Nephron progenitor cell (in vitro differentiated cells): Measurements from ENCODE around the gene SSU72.

Experiments used
- DNase-seq: peaks from one replicate; pipeline ENCODE4 v3.0.0; 2021
- H3K27ac Mint-ChIP-seq: 2 replicates; pipeline ENCODE4 v1.8.0; 2021; ENCODE audit warnings: mild to moderate bottlenecking, moderate library complexity, mixed read lengths
- H3K27me3 Mint-ChIP-seq: 2 replicates; pipeline ENCODE4 v1.8.0; 2021; ENCODE audit warnings: mild to moderate bottlenecking, low read depth, mixed read lengths; ENCODE audit not compliant: poor library complexity
- H3K36me3 Mint-ChIP-seq: 2 replicates; pipeline ENCODE4 v1.8.0; 2021; ENCODE audit warnings: low read depth, mixed read lengths
- H3K4me1 Mint-ChIP-seq: 2 replicates; pipeline ENCODE4 v1.8.0; 2021; ENCODE audit warnings: mixed read lengths
- H3K4me3 Mint-ChIP-seq: 2 replicates; pipeline ENCODE4 v1.8.0; 2021; ENCODE audit warnings: mild to moderate bottlenecking, moderate library complexity, mixed read lengths
- H3K9me3 Mint-ChIP-seq: 2 replicates; pipeline ENCODE4 v1.8.0; 2021; ENCODE audit warnings: mild to moderate bottlenecking, moderate library complexity, mixed read lengths
- TF ChIP-seq, protein P1 (sequence below): fragments of 200-600 bp; sonication (generic); IDR thresholded peaks from 2 replicates; pipeline ENCODE4 v1.5.0; 2021; ENCODE audit warnings: antibody characterized with exemption

SSU72 gene

DNA sequence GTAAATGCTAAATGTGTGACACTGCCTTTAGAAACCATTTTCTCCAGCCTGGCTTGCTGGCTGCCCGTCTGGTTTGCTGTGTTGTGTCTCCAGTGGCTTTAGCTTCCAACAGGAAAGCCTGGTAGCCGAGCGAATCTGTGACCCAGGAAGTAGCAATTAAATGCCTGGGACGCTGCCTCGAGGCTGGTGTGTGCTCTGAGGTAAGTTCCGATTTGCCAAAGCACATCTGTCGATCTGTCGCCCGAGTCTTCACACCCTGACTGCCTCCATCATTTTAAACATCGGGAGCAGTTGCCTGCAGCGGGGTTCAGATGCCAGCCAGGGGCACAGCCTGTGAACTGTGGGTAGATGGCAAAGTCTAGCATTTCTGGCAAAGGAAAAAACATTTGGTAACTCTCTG lies 42.9 kb upstream of the SSU72 start:
- no peaks in the 10 kb centered on the region for H3K27me3 Mint-ChIP-seq
- peaks cover 26% of the 10 kb centered on the region for H3K4me1 Mint-ChIP-seq
- peak overlapping the region; percentile 48 for H3K27ac Mint-ChIP-seq
- TF ChIP-seq, protein P1, sequence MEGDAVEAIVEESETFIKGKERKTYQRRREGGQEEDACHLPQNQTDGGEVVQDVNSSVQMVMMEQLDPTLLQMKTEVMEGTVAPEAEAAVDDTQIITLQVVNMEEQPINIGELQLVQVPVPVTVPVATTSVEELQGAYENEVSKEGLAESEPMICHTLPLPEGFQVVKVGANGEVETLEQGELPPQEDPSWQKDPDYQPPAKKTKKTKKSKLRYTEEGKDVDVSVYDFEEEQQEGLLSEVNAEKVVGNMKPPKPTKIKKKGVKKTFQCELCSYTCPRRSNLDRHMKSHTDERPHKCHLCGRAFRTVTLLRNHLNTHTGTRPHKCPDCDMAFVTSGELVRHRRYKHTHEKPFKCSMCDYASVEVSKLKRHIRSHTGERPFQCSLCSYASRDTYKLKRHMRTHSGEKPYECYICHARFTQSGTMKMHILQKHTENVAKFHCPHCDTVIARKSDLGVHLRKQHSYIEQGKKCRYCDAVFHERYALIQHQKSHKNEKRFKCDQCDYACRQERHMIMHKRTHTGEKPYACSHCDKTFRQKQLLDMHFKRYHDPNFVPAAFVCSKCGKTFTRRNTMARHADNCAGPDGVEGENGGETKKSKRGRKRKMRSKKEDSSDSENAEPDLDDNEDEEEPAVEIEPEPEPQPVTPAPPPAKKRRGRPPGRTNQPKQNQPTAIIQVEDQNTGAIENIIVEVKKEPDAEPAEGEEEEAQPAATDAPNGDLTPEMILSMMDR: no peak
- no peaks in the 10 kb centered on the region for H3K36me3 Mint-ChIP-seq
- H3K4me3 Mint-ChIP-seq: peak overlapping the region; percentile 83
- H3K9me3 Mint-ChIP-seq: no peaks in the 10 kb centered on the region
- no peak for DNase-seq

DNA sequence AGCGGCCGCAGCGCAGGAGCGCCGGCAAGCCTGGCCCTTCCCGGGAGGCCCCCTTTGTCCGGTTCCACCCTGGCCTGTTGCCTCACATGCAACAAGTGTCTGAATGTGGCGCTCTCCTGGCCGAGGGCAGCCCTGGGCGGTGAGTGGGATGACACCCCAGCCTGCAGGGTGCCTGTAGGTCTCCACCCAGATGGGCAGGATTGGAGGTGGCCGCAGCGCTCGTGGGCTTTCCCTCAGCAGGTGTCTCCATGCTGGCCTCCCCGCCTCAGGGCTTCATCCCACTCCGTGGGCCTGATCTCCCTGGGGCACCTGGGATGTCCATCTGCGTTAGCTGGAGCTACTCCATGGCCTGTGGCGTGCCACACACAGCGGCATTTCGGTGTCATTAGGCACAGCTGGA lies 42.2 kb upstream of the SSU72 start:
- peak; percentile 9 for DNase-seq
- TF ChIP-seq, protein P1: no peak
- Mint-ChIP-seq H3K4me3 (peak overlapping the region; percentile 83), H3K9me3 (no peaks in the 10 kb centered on the region), H3K27ac (no peak overlapping the region), H3K36me3 (peaks cover 5% of the 10 kb centered on the region), H3K27me3 (no peaks in the 10 kb centered on the region), H3K4me1 (peaks cover 31% of the 10 kb centered on the region)

DNA sequence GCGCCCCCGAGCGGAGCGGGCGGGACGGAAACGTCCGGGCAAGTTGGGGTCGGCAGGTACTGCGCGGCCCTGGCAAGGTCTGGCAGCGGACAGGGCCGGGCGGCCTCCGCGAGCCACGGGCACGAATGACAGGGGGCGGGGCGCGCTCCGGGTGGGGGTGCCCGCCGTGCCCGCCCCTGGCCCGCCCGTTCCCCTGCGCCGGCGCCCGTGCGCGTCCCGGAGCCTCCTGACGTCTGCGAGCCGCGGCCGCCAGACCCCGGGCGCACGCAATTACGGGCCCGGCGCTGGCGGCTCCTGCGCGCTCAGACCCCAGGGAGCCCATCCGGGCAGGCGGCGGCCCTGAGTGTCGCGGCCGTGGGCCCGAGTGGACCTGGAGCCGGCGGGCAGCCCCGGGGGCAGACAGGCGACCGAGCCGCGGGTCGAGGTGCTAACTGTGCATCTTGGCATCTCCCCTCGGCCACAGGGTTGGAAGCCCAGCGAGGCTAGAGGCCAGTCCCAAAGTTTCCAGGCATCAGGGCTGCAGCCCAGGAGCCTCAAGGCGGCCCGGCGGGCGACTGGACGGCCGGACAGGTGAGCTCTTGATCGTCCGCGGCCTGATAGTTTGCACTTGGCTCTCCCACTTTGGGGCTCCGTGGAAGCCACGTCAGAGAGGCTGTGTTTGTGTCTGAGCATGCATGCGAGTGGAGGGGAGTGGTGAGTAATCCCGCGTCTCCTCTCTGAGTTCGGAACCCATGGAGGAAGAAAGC lies 41.6 kb upstream of the SSU72 start:
- peak; percentile 70 for DNase-seq
- TF ChIP-seq, protein P1: no peak
- Mint-ChIP-seq H3K9me3 (no peaks in the 10 kb centered on the region), H3K36me3 (peaks cover 5% of the 10 kb centered on the region), H3K4me1 (peaks cover 32% of the 10 kb centered on the region), H3K4me3 (peak overlapping the region; percentile 83), H3K27me3 (no peaks in the 10 kb centered on the region), H3K27ac (no peak overlapping the region)

DNA sequence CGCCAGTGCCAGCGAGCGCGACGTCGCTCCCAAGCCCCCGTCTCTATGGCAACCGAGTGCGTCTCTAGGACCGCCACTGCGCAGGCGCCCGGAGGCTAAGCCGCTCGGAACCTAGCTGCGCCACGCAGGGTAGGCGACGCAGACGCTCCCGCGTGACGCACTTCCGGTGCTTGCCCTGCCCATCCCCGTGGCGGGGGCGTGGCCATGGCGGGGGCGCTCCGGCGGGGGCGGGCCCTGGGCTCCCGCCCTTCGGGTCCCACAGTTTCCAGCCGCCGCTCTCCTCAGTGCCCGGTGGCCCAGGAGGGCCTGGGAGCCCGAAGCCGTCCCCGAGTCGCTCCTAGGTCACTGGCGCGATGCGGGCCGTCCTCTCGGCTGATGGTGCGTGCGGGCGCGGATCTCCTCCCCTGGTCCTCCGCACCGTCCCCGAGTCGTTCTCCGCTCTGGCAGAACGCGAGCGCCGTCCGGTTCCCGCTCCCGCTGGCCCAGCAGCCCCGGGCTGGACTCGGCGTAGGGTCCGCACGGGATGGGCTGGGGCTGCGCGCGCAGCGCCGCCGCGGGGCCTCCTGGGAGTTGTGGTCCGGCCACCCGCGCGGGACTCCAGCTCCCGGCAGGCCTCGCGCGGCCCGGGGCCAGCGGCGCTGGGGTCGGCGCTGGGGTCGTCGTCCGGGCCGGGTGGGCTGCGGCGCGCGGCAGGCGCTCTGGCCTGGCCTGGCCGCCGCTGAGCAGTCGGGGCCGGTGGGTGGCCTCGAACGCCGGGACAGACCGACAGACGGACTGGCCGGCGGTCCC lies 40.8 kb upstream of the SSU72 start, which contains the start of gene MIB2:
Gene MIB2, plus strand, starts transcription at position 245 of the 789 bp plus-strand sequence. CDS start 7,953 bp downstream, outside the sequence.
- peak; percentile 97 for DNase-seq
- Mint-ChIP-seq H3K9me3 (no peaks in the 10 kb centered on the region), H3K4me3 (peak within 1 kb of the TSS; percentile 95), H3K4me1 (peaks cover 35% of the 10 kb centered on the region), H3K27me3 (peaks cover 4% of the 10 kb centered on the region), H3K27ac (peak within 1 kb of the TSS; percentile 93), H3K36me3 (peaks cover 5% of the 10 kb centered on the region)
- TF ChIP-seq, protein P1: no peak

DNA sequence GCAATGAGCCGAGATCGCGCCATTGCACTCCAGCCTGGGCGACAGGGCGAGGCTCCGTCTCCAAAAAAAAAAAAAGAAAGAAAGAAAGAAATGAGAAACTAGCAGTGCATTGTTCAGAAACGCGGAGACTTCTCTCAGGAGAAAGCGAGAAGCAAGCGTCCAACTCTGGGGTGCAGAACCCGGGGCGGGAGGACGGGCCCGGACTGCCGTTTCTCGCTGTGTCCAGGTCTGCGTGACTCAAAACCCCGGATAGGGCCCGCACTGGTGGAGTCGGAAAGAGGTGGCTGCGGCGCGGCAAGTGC lies 40.2 kb upstream of the SSU72 start:
- no peak for DNase-seq
- H3K27me3 Mint-ChIP-seq: peaks cover 4% of the 10 kb centered on the region
- H3K9me3 Mint-ChIP-seq: no peaks in the 10 kb centered on the region
- TF ChIP-seq, protein P1: no peak
- H3K4me3 Mint-ChIP-seq: peak overlapping the region; percentile 95
- peak overlapping the region; percentile 93 for H3K27ac Mint-ChIP-seq
- H3K36me3 Mint-ChIP-seq: peaks cover 5% of the 10 kb centered on the region
- H3K4me1 Mint-ChIP-seq: peaks cover 39% of the 10 kb centered on the region
